Measurements from ENCODE around the gene EHMT1.

- no peak for TF ChIP-seq POLR2A (IDR thresholded peaks at IDR 0.05; ENCODE audit: control extremely low read depth in 1 of 2, low read depth in 2 of 2, low read length in 2 of 2)
- TF ChIP-seq, protein P1, sequence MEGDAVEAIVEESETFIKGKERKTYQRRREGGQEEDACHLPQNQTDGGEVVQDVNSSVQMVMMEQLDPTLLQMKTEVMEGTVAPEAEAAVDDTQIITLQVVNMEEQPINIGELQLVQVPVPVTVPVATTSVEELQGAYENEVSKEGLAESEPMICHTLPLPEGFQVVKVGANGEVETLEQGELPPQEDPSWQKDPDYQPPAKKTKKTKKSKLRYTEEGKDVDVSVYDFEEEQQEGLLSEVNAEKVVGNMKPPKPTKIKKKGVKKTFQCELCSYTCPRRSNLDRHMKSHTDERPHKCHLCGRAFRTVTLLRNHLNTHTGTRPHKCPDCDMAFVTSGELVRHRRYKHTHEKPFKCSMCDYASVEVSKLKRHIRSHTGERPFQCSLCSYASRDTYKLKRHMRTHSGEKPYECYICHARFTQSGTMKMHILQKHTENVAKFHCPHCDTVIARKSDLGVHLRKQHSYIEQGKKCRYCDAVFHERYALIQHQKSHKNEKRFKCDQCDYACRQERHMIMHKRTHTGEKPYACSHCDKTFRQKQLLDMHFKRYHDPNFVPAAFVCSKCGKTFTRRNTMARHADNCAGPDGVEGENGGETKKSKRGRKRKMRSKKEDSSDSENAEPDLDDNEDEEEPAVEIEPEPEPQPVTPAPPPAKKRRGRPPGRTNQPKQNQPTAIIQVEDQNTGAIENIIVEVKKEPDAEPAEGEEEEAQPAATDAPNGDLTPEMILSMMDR (IDR thresholded peaks at IDR 0.05; ENCODE audit: control extremely low read depth in 1 of 3, insufficient read depth in 1 of 3, low read depth in 1 of 3, low read length in 3 of 3), result no peak
- TF ChIP-seq RFX5 (IDR thresholded peaks at IDR 0.05; ENCODE audit: borderline replicate concordance, low read depth, low read length), result no peak
- TF ChIP-seq SP1 (IDR thresholded peaks at IDR 0.05; ENCODE audit: low read depth, low read length), result no peak
- TF ChIP-seq CHD1 (IDR thresholded peaks at IDR 0.05; ENCODE audit: low read depth, low read length), result no peak
- no peak for TF ChIP-seq EZH2 (IDR thresholded peaks at IDR 0.05; ENCODE audit: low read depth, low read length, severe bottlenecking)
- no peak for TF ChIP-seq BACH1 (IDR thresholded peaks at IDR 0.05; ENCODE audit: low read length)
- TF ChIP-seq SP2 (IDR thresholded peaks at IDR 0.05; ENCODE audit: low read length), result no peak
- TF ChIP-seq, protein P2, sequence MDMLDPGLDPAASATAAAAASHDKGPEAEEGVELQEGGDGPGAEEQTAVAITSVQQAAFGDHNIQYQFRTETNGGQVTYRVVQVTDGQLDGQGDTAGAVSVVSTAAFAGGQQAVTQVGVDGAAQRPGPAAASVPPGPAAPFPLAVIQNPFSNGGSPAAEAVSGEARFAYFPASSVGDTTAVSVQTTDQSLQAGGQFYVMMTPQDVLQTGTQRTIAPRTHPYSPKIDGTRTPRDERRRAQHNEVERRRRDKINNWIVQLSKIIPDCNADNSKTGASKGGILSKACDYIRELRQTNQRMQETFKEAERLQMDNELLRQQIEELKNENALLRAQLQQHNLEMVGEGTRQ (IDR thresholded peaks at IDR 0.05; ENCODE audit: low read length), result no peak
Observed at GRCh38 chr9:137764171-137764671, 145.4 kb downstream of the EHMT1 start.

Data from H1 (cell line).